COLO829 (cell line): Measurements from ENCODE around the gene CFAP74.
"Not testable (repeated sequence)": the region's sequence is repeated elsewhere in the genome, so short reads cannot be mapped to it uniquely, and the experiment has no call there.

Source experiments
- DNase-seq: peaks from one replicate; pipeline ENCODE4 v3.0.0; 2012; ENCODE audit warnings: low spot score

CFAP74 gene

DNA sequence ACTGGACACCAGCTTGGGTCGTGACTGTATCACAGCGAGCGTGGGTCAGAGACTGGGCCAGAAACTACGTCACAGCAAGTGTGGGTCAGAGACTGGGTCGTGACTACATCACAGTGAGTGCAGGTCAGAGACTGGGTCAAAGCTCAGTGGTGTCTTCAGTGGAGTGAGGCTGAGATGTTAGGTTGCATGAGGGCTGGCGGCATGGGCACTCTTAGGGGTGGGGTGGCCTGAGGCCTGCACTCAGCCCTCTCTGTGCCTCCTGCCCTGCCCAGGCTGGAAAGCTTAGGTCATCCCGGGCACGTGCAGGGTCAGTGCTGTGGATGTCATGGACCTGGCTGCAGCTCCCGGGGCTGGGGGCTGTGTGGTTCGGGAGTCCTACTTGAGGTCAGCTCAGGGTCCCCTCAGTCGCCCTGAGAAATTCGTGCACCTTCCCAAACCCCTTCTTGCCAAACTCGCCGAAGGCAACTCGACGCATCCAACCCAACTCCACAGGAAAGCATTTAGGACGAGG lies 19.0 kb downstream of the CFAP74 start:
- DNase-seq = no peak

DNA sequence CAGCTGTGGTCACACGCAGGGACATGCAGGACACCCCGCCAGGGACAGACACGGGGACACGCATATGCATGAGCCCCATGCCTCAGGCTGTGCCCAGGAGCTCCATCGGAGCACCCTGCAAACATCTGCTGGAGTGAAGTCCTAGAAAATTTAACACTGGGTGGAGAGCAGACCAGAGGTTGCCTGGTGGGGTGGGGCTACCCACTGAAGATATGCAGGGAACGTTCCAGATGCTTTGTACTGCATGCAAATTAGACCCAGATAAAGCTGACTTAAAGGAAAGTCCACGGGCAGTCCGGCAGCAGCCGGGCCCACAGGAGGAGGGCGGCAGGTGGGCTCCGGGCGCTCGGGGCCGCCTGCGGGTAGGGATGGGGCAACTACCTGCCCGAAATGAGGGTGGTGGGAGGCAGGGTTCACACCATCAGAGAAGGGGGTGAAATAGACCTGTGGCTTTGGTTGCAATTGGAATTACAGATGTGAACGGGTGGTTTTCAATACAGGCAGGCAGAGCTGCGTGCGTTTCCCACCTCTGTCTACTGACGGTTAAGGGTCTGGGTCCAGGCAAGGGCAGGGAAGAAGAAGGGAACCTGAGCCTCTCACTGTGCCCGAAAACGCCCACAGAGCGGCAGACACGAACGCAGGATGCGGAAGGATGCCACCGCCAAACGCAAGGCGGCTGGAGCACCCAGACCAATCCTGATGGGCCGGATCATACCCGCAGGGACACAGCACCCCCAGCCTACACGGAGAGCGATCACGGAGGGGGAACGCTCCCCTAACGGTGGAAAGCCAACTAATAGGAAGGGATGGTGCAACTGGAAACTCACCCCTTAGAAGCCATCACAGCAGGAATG lies 21.0 kb downstream of the CFAP74 start:
- no peak for DNase-seq

DNA sequence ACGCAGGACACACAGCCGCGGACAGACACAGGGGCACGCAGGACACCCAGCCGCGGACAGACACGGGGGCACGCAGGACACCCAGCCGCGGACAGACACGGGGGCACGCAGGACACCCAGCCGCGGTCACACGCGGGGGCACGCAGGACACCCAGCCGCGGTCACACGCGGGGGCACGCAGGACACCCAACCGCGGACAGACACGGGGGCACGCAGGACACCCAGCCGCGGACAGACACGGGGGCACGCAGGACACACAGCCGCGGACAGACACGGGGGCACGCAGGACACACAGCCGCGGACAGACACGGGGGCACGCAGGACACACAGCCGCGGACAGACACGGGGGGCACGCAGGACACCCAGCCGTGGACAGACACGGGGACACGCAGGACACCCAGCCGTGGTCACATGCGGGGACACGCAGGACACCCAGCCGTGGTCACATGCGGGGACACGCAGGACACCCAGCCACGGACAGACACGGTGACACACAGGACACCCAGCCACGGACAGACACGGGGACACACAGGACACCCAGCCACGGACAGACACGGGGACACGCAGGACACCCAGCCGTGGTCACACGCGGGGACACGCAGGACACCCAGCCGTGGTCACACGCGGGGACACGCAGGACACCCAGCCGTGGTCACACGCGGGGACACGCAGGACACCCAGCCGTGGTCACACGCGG lies 21.8 kb downstream of the CFAP74 start:
- DNase-seq = not testable (repeated sequence)

DNA sequence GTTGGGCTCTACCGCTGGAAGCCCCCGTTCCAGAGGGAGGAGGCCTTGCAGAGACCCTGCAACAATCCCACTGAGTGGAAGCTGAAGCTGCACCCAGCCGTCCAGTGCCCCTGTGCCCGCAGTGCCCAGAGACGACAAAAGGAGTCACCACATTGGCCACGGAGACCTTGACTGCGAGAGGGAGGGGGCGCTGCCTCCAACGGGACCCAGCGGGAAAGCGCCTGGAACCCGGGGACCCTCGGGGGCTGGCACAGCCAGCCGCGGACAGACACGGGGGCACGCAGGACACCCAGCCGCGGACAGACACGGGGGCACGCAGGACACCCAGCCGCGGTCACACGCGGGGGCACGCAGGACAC lies 22.5 kb downstream of the CFAP74 start:
- DNase-seq = no peak

DNA sequence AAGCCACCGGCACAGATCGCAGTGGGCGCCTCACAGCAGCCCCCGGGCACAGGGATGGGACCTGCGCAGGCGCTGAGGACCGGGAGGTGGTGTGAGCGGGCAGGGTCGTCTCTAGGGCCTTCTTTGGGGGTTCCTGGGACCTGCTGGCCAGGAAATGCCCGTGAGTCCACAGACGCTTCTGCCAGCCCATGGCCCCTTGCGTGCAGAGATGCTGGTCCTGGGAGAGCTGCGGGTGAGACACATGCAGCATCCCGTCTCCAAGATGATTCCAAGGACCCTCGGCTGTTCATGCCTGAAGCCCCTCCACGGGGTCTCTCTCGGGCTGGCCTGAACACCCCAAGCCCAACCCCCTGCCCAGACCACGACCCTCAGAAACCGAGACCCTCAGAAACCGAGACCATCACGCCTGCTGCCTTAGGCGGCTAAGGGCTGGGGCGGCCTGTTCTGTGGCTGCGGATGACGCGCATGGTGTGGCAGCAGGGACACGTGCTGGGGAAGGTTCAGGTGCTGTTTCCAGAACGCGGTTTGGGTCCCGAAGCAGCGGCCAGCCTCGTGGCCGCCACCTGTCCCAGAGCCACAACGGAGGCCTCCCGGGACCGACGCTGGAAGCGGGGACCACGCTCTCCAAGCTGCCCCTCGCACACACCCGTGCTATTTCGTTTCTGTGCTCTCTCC lies 23.0 kb downstream of the CFAP74 start:
- no peak for DNase-seq

DNA sequence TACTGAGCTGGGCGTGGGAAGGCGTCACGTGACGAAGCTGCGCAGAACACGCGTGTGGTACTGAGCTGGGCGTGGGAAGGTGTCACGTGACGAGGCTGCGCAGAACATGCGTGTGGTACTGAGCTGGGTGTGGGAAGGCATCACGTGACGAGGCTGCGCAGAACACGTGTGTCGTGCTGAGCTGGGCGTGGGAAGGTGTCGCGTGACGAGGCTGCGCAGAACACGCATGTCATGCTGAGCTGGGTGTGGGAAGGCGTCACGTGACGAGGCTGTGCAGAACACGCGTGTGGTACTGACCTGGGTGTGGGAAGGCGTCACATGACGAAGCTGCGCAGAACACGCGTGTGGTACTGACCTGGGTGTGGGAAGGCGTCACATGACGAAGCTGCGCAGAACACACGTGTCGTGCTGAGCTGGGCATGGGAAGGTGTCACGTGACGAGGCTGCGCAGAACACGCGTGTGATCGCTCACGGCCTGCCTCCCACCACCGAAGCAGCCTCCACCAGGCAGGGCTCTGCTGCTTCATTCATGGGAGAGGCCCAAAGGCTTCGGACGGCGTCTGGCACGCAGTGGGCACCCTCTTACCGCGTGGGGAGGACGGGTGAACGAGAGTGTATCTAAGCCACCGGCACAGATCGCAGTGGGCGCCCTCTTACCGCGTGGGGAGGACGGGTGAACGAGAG lies 24.0 kb downstream of the CFAP74 start:
- no peak for DNase-seq

DNA sequence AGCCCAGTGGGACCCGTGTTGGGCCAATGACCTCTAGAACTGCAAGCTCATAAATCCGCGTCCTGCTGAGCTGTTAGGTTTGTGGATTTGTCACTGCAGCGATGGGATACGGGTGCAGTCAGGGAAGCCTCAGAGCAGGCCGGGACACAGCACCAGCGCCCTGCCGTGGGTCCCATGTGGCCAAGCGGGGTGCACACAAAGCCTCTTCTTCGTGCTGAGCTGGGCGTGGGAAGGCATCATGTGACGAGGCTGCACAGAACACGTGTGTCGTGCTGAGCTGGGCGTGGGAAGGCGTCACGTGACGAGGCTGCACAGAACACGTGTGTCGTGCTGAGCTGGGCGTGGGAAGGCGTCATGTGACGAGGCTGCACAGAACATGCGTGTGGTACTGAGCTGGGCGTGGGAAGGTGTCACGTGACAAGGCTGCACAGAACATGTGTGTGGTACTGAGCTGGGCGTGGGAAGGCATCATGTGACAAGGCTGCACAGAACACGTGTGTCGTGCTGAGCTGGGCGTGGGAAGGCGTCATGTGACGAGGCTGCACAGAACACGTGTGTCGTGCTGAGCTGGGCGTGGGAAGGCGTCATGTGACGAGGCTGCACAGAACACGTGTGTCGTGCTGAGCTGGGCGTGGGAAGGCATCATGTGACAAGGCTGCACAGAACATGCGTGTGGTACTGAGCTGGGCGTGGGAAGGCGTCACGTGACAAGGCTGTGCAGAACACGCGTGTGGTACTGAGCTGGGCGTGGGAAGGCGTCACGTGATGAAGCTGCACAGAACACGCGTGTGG lies 24.7 kb downstream of the CFAP74 start:
- DNase-seq = not testable (repeated sequence)

DNA sequence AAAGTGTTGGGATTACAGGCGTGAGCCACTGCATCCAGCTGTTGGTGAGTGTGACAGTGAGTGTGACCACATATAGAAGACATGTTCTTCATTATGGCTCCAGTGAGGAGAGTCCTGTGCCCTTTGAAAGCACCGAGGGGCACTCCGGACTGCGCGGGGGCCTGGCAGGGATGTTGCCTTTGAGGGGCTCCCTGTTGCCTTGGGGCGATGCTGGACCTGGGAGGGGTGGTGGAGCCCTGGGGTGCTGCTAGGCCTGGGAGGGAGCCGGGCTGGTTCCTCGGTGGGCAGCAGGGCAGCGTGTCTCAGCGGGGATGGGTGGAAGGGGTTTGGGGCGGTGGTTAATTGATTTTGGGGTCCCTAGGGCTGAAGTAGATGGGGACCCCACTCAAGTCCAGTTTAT lies 25.5 kb downstream of the CFAP74 start:
- no peak for DNase-seq

DNA sequence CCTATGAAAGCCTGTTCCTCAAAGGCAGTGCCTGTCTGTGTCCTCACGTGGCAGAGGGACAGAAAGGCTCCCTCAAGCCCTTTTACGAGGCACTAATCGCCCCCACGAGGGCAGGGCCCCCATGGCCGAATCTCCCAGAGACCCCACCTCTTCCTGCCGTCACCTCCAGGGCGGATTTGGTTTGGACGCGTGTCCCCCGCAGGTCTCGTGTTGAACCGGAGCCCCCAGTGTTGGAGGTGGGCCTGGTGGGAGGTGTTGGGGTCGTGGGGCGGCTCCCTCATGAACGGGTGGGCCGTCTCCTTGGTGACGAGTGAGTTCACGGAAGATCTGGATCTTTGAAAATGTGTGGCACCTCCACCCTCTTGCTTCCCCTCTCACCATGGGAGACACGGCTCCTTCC lies 27.6 kb downstream of the CFAP74 start:
- no peak for DNase-seq

DNA sequence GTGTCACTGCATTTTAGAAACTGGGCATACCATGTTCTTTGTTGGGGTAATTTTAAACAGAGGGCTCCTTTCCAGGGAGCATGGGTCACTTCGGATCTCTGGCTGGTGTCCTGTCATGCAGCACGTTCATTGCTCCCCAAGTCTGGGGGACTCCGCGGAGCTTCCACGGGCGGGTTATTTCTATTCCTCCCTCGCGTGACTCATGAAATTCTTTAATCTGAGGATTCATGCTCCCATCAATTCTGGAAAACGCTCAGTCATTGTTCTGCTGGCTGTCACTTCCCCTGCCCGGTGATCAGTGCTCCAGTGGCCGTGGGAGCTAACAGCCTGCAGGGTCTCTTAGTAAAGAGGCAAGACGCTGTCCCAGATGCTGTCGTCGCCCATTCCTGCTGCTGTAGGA lies 28.1 kb downstream of the CFAP74 start:
- no peak for DNase-seq

DNA sequence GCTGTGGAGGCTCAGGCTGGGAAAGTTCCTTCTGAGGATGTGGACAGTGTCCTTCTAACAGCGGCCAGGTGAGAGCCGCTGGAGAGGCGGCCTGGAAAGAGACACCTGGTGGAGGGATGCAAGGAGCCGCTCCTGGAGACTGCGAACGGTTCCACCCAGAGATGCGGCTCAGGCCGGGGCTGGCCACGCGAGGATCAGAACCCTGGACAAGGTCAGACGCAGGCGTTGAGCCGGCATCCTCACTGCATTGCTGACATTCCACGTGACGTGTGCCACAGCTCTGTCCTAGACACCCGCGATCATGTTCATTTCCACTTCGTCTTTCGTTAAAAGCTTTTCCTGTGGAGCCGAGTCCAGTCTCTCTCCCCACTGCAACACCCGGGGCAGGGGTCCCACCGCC lies 28.8 kb downstream of the CFAP74 start:
- DNase-seq = no peak

DNA sequence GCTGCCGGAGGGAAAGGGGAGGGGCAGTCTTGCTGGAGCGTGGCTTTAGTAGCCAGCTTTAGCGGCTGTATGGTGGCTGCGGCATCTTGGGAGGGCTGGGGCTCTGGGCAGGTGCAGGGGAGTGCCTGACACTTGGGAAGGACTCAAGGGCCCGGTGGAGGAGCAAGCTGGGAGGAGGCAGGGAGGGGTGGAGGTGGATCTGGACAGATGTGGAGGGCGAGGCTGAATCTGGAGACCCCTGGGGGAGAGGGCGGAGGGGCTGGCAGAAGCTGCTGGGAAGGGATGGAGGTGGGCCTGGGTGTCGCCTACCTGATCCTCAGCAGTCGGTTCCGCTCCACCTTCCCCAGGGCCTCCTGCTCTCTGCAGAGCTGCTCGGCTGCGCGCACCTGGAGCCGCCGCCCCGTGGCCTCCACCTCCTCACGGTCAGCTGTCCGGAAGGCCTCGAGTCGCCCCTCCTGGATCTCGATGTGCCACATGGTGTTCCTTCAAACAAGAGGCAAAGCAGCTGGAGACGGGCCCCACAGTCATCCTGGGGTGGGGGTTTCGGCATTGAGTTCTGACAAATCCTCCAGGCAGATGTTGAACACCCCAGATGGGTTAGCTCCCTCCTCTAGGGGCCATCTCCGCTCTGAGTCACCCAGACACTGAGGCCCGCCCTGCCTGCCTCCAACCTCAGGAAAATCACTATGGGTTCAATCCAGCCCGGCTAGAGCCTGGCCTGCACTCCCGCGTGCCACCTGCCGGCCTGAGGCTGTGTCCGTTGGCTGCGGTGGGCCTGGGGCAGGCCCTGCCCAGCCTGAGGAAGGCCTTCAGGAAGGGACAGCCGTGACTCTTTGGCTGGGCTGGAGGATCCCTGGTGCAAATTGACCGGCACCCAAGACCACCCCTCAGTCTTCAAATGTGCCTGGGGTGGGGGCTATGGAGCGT lies 29.6 kb downstream of the CFAP74 start:
- DNase-seq = no peak

DNA sequence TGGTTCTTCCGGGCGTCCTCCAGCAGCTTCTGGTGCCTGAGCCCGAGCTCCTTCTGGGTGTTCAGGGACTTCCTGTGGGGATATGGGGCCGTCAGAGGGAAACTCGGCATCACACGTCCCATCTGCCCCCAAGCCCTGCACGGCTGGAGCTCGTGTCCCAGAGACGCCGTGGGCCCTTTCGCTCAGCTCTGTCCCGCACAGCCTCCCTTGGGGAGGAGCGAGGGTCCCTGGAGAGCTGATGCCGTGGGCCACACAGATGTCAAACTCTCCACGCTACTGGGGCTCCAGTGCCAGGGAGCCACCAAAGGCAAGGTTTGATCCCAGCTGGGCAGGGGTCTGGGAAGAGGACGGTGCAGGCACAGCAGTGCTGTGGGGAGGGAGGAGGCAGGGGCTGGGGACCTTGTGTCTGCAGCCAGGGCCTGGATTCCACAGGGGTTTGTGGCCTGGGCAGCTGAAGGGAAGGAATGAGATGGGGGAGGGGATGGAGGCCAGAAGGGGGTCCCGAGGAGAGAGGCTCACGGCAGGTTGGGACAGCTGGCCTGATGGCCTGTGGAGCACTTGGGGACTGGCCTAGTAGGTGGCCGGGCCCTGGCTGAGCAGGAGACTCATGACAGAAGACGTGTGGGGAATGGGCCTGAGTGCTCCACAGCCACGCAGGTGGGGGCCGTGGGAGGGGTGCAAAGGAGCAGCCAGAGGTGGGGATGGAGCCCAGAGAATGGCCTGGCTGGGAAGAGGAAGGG lies 30.4 kb downstream of the CFAP74 start:
- DNase-seq = no peak

DNA sequence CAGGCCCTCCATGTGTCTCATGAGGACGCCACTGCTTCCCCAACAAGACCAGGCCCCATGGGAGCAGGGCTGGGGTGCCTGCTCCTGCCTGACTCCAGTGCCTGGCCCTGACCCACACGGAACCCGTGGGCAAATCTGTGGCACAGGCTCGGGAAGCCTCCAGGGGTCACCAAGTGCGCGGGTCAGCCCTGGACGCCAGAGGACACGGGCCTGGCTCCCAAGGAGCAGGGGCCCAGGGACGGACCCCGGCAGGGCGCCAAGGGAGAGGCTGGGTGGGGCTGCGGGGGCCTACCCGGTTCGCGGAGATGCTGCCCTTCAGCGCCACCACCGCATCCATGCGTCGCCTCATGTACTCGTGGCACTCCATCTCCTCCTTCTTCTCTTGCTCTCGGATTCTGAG lies 31.9 kb downstream of the CFAP74 start:
- no peak for DNase-seq

DNA sequence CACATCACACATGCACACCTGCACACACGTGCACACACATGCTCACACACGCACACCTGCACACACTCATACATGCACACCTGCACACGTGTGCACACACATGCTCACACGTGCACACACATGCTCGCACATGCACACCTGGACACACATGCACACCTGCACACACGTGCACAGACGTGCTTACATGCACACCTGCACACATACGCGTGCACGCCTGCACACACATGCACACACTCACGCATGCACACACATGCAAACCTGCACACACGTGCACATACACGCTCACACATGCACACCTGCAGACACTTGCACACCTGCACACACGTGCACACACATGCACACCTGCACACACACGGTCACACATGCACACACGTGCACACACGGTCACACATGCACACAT lies 32.6 kb downstream of the CFAP74 start:
- DNase-seq = no peak

DNA sequence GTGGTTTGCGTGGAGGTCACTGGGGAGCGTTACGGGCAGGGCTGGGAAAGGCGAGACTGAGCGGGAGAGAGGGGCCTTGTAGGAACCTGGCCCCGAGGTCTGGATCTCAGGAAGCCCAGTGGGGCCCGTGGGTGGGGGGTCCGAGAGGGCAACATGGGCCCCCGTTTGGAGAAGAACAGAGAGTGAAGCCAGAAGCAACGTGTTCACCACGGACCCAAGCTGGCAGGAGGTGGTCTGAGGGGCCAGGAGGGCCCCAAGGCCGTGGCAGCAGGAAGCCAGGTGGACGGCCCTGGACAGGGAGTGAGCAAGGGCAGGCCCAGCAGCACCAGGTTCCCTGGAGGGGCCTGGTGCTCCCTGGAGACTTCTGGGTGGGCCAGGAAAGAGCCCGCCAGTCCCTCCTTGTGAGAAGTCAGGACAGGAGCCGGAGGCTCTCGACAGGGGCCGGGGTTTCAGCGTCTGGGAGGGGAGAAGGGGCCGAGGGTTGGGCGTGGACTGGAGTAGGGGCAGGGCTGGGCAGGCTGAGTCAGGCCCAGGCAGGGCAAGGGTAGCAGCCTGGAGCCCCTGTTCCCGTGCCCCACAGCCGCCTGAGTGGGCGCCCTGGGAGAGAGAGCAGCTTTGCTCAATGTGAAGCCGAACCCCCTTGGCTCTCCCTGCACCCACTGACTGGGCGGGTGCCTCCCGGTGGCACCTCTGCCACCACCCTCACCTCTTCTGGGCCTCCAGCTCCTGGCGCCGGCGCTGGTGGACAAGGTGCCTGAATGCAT lies 33.5 kb downstream of the CFAP74 start:
- DNase-seq = no peak

DNA sequence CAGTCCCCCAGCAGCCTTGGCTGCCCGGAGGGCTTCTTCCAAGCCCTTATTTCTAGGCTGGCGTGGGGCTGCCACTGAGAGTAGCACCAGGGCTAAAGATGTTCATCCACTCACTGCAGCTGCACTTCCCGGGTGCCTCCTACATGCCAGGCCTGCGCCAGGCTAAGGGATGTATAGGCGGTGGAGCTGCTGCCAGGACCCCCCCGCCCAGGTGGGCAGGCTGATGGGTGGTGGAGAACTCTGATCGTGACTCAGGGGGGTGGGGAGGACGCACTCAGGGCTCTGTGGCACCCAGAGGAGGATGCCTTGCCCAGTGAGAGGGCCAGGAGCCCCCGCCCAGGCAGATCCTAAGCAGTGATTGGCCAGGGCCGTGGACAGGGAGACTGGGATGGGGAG lies 34.1 kb downstream of the CFAP74 start:
- DNase-seq = no peak

DNA sequence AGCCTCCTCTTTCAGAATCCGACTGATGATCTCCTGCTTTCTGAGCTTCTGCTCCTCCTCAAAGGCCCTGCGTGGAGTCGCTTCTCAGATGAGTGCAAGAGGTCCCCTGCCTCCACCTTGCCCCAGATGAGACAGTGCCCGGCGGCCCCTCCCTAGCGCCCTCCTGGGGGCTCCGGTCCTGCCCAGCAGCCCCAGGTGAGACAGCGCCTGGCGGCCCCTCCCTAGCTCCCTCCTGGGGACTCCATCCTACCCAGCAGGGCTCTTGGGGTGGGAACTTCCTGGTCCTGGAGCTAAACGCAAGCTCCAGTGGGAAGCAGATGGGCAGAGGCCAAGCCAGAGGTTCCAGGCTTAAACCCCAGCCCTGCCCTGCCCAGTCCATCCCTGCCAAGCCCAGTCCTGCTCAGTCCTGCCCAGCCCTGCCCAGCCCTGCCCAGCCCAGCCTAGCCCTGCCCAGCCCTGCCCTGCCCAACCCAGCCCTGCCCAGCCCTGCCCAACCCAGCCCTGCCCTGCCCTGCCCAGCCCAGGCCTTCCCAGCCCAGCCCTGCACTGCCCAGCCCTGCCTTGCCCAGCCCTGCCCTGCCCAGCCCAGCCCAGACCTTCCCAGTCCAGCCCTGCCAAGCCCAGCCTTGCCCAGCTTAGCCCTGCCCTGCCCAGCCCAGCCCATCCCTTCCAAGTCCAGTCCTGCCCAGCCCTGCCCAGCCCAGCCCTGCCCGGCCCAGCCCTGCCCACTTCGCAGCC lies 34.6 kb downstream of the CFAP74 start:
- no peak for DNase-seq
